Measurements from ENCODE around the gene TENM3.

- no peak for TF ChIP-seq EZH2 (optimal IDR thresholded peaks at IDR 0.05; ENCODE audit: low read depth, low read length)
- no peak for TF ChIP-seq CTCF (IDR thresholded peaks at IDR 0.05; ENCODE audit: low read length)
Measured at GRCh38 chr4:182743815-182744214, 500.6 kb downstream of the TENM3 start.

All from MM.1S (cell line).